Body of pancreas (tissue), 4 donors: ENCODE data around the gene USP46.

Source experiments
- POLR2A ChIP-seq, 3 donors: fragments of 450-650 bp; IDR thresholded peaks; one replicate each; pipeline ENCODE4 v1.6.1; 2016; ENCODE audit warnings: antibody characterized with exemption in 3 of 3, mild to moderate bottlenecking in 2 of 3
- TF ChIP-seq, protein P1 (sequence below), 7 experiments: fragments of 450-650 bp in 4 of 7; fragments of 200-600 bp in 3 of 7; sonication (generic) in 3 of 7; IDR thresholded peaks; one replicate each; pipeline ENCODE4 v1.5.1; 2016 to 2019; ENCODE audit warnings: antibody characterized with exemption in 7 of 7

- TF ChIP-seq, protein P1, sequence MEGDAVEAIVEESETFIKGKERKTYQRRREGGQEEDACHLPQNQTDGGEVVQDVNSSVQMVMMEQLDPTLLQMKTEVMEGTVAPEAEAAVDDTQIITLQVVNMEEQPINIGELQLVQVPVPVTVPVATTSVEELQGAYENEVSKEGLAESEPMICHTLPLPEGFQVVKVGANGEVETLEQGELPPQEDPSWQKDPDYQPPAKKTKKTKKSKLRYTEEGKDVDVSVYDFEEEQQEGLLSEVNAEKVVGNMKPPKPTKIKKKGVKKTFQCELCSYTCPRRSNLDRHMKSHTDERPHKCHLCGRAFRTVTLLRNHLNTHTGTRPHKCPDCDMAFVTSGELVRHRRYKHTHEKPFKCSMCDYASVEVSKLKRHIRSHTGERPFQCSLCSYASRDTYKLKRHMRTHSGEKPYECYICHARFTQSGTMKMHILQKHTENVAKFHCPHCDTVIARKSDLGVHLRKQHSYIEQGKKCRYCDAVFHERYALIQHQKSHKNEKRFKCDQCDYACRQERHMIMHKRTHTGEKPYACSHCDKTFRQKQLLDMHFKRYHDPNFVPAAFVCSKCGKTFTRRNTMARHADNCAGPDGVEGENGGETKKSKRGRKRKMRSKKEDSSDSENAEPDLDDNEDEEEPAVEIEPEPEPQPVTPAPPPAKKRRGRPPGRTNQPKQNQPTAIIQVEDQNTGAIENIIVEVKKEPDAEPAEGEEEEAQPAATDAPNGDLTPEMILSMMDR (IDR thresholded peaks at IDR 0.05): no peak
- TF ChIP-seq POLR2A (IDR thresholded peaks at IDR 0.05): no peak
These were observed 23.5 kb downstream of the USP46 start for GRCh38 chr4:52635560-52635959.
